GM21367 (cell line): Measurements from ENCODE around the gene PRKCB.
"Not testable (repeated sequence)": the region's sequence is repeated elsewhere in the genome, so short reads cannot be mapped to it uniquely, and the experiment has no call there.

Experiments used
- ATAC-seq: cut with Tn5 transposase; IDR thresholded peaks from one replicate; pipeline ENCODE4 v1.9.1; 2021; ENCODE audit not compliant: unreplicated experiment

The PRKCB gene

GRCh38 chr16:24075931-24076716 lies 240.3 kb downstream of the PRKCB start:
- no peak for ATAC-seq

- ATAC-seq, result no peak
These were observed 241.5 kb downstream of the PRKCB start for GRCh38 chr16:24077292-24077691.

- no peak for ATAC-seq
These were observed 242.2 kb downstream of the PRKCB start for GRCh38 chr16:24077966-24078365.

GRCh38 chr16:24085666-24086065 lies 249.9 kb downstream of the PRKCB start:
- ATAC-seq, result no peak

- no peak for ATAC-seq
These were observed 252.2 kb downstream of the PRKCB start for GRCh38 chr16:24087891-24088410.

GRCh38 chr16:24088767-24089166 lies 253.0 kb downstream of the PRKCB start:
- ATAC-seq, result no peak

GRCh38 chr16:24091125-24091524 lies 255.3 kb downstream of the PRKCB start:
- ATAC-seq, result no peak

- no peak for ATAC-seq
These were observed 257.3 kb downstream of the PRKCB start for GRCh38 chr16:24093049-24093448.

GRCh38 chr16:24094660-24095059 lies 258.9 kb downstream of the PRKCB start:
- no peak for ATAC-seq

- ATAC-seq, result no peak
These were observed 263.1 kb downstream of the PRKCB start for GRCh38 chr16:24098896-24099295.

GRCh38 chr16:24101431-24101830 lies 265.6 kb downstream of the PRKCB start:
- ATAC-seq, result no peak

- no peak for ATAC-seq
These were observed 266.5 kb downstream of the PRKCB start for GRCh38 chr16:24102209-24102660.

GRCh38 chr16:24105471-24105870 lies 269.7 kb downstream of the PRKCB start:
- not testable (repeated sequence) for ATAC-seq

GRCh38 chr16:24108090-24108489 lies 272.3 kb downstream of the PRKCB start:
- not testable (repeated sequence) for ATAC-seq

GRCh38 chr16:24111724-24112302 lies 276.0 kb downstream of the PRKCB start:
- ATAC-seq, result no peak

- ATAC-seq, result no peak
These were observed 277.4 kb downstream of the PRKCB start for GRCh38 chr16:24113115-24113745.

GRCh38 chr16:24114876-24115275 lies 279.1 kb downstream of the PRKCB start:
- ATAC-seq, result no peak

GRCh38 chr16:24116046-24116776 lies 280.4 kb downstream of the PRKCB start:
- no peak for ATAC-seq

- no peak for ATAC-seq
These were observed 281.2 kb downstream of the PRKCB start for GRCh38 chr16:24116989-24117388.

GRCh38 chr16:24117680-24118079 lies 281.9 kb downstream of the PRKCB start:
- no peak for ATAC-seq

- no peak for ATAC-seq
These were observed 282.5 kb downstream of the PRKCB start for GRCh38 chr16:24118126-24118821.
